ENCODE results near the gene GRIK1.
A peak's percentile ranks its signal among the peaks of the same experiment; 100 is the strongest.

Gene GRIK1

GRCh38 chr21:29909571-29909970, 30.2 kb downstream of the GRIK1 start:
- no peak for DNase-seq (ENCODE audit: low spot score)

DNA sequence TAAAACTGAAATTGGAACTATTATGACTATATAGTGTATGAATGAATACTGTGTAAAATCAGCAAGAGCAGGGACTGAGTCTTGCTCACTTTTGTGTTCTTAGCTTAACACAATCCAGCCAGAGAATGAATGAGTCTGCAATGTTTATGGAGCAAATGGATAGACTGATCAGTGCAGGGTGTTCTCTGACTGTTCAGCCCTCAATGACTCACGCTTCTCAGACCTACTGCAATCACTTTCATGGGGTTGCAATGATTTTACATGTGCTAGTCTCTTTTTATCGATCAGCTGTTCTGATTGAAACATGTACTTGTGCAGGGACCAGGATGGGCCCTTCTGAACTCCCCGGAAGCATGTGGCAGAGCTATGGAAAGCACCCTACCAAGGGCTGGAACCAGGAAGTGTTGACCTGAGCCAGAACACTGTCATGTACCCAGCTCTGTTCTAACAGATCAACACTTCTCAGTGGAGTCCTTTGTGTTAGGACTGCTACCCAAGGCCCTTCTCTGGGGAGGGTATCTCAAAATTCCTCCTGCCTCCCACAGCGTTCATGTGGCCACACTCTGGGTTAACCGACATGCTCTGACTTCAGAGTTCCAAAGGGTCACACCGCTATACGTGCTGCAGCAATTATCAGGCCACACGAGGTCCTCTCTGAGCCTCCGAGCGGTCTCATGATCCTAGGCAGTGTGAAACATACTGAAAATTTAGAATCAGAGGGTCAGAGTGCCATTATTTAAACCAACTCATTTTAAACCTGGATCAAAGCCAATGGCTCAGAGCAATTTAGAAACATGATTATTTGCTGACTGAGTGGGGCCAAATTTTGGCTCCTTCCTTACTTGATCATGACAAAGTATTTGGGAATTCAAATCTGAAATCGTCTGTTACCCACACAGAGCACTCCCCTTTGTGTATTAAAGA, 35.2 kb downstream of the GRIK1 start:
- DNase-seq (ENCODE audit: low spot score), result no peak

DNA sequence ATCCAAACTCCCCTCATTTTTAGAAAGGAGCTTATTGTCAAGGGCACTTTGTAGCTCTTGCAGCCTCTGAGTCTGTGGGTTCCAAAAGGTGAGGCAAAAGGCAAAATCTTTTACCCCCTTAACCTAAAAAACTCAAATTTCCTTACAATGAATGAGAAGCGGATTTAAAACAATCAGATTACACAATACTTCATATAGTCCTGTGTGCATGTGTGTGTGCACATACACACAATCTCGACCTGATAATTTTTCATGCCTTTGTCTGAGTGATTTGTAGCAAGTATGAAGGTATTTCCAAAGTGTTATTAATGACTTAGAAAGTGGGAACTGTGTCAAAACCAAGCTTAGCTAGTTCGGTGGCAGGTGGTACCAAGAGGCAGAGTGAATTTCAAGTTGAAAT, 42.9 kb downstream of the GRIK1 start:
- DNase-seq (ENCODE audit: low spot score), result no peak

DNA sequence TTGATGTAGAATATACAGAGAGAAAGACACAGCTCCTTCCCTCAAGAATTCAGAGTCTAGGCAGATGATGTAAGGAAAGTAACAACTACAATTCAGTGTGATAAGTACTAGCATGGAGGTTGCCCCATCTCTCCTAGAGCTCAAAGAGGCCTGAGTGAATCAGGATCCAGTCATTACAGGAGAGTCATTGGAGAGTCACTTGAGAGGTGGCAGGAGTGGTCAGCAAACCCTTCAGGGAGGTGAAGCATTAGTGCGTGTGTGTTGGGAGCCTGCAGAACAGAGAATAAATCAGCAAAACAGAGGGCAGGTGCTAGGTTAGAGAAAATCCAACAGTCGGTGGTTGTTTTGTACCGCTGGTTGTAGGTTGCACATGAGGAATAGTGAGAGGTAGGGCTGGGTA, 46.1 kb downstream of the GRIK1 start:
- no peak for DNase-seq (ENCODE audit: low spot score)

DNA sequence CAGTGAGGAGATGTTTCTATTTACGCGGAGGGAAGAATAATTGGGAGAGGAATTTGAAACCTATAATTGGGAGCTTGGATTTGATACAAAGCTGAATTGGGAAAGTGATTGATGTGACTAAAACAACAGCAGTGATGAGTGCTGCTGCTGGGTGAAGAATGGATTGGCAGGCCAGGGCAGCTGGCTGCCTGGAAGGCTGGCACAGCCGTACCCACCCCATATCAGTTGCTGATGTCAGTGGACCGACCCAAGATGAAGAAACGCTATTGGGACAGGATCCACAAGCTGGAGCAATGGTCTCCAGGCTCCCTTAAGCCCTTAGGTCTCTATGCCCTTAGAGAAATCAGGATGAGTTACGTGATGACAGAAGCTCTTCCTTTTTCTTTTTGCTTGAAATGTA, 47.4 kb downstream of the GRIK1 start:
- no peak for DNase-seq (ENCODE audit: low spot score)

- DNase-seq (ENCODE audit: low spot score), result no peak
These were observed 51.4 kb downstream of the GRIK1 start for GRCh38 chr21:29888437-29888836.

DNA sequence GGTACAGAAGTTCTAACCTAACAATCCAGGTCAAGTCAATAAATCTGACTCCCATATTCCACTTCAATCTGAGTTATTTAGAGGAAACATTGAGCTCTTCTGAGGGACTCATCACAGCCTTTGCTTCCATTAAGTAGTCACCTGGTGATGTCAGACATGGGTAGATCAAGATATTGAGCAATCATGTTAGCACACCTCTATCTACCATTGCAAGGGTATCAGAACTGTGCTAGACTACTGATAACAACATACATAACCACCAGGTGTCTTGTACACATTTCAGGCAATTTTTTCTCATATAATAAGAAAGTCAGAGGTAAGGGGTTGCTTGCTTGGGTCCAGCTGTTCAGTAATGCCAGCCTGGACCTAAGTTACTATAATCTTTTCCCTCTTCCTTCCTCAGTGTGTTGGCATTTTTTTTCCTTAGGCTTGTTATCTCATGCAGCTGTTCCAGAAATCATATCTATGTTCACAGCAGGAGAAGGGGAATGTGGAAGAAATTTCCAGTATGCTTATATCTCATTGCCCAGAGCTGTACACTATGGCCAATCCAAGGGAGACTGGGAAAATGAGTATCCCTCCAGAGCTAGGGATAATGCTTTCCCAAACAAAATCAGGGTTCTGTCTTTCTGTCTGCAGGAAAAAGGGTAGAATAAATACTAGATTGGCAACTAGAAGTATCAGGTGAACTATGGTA, 52.3 kb downstream of the GRIK1 start:
- no peak for DNase-seq (ENCODE audit: low spot score)

DNA sequence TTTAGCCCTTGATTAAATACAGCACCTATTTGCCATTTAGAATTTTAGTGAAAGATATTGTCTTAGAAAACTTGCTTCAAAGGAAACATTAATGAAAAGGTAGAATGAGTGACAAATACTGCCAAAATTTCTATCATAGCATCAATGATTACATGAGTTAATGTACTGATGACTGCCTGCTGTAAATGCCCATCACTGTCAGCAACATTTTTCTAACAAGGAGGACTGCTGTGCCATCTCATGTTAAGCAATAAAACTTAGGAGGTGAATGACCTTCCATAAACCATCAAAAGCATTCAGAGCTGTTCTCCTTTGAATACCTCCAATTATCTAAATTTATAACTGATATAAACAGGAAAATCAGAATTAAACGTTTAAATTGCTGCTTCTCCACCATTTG, 54.3 kb downstream of the GRIK1 start:
- DNase-seq (ENCODE audit: low spot score), result no peak

- DNase-seq (ENCODE audit: low spot score), result no peak
These were observed 63.9 kb downstream of the GRIK1 start for GRCh38 chr21:29875873-29876272.

- no peak for DNase-seq (ENCODE audit: low spot score)
These were observed 64.6 kb downstream of the GRIK1 start for GRCh38 chr21:29875036-29875716.

DNA sequence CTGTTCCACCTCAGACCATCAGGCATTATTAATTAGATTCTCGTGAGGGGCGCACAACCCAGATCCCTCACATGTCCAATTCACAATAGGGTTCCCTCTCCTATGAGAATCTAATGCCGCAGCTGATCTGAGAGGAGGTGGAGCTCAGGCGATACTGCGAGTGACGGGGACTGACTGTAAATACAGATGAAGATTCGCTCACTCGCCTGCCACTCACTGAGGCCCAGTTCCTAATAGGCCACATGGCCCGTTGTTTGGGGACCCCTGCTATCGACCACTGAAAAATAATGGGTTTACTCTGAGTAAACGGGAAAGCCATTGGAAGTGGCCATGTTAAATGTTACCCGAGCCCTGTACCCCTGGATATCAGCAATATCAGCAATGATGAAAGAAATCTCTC, 65.9 kb downstream of the GRIK1 start:
- no peak for DNase-seq (ENCODE audit: low spot score)

- DNase-seq (ENCODE audit: low spot score), result no peak
These were observed 69.0 kb downstream of the GRIK1 start for GRCh38 chr21:29870814-29871213.

GRCh38 chr21:29867796-29868195, 72.0 kb downstream of the GRIK1 start:
- no peak for DNase-seq (ENCODE audit: low spot score)

DNA sequence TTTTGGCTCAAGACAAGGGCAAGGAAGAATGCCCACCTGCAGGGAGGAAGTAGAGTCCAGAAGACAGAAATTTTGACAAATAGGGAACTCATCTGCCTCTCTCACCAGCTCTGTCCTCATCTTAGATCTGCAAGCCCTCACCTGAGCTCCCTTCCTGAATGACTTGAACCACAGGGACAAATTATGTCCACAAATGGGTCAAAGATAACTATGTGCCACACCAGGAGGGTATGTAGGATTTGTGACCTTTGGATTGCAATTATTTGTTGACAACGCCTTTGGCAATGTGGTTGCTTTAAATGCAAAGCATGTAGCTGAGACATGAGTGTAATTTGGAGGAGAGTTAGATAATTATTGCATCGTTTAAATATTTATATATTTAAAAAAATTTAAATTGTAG, 79.5 kb downstream of the GRIK1 start:
- DNase-seq (ENCODE audit: low spot score), result no peak

DNA sequence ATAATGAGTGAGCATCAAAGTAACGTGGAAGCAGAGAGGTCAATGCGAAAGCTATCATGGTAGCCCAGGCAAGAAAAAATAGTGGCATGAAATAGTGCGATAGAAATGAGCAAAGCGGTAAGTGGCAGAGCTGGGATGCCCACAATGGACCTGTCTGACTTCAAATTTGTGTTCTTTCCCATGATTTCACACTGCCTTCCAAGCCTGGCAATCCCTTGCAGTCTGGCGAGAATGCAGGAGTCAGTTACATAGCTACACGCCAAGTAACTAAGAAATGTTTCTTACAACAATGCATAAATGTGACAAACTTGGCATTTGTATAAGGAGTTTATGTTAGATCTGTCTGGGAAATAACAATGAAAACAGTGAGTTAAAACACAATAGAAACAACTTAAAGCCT, 82.6 kb downstream of the GRIK1 start:
- no peak for DNase-seq (ENCODE audit: low spot score)

DNA sequence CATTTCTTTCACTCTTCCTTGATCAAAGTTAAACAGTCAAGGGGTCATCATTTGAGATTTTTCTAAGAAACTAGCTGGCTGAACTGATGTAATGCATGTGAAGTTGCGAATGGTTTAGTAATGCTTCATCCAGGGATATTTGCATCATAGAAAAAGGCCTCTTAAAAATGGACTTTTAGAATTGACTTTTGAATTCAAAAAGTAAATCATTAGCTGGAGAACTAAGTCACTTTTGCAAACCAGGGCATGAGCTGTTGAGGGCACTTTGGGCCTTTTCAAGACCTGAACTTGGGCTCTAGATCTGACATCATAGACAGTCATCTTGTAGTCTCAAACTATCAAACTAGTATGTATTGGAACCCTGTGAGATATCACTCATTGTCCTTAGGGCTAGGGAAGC, 85.0 kb downstream of the GRIK1 start:
- no peak for DNase-seq (ENCODE audit: low spot score)

GRCh38 chr21:29851611-29852010, 88.2 kb downstream of the GRIK1 start:
- DNase-seq (ENCODE audit: low spot score), result no peak

DNA sequence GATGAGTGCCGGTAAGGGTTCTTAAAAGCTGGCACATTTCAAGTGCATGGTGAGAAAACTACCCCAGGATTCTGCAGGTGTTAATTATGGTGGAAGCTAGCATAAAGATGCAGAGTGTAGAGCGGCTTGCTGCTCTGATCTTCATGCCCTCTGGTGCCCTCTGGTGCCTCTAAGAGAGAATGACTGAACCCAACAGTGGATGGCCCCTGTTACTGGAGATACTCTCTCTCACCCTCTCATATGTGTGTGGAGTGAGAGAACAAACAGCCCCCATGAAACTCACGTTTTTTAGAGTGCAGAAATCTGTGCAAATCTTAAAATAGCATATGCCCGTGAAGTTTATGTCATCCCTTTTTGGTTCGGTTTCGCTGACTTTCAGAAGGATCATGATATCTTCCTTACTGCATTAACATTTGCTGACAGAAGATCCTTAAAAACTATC, 90.0 kb downstream of the GRIK1 start:
- DNase-seq (ENCODE audit: low spot score), result peak; percentile 44

DNA sequence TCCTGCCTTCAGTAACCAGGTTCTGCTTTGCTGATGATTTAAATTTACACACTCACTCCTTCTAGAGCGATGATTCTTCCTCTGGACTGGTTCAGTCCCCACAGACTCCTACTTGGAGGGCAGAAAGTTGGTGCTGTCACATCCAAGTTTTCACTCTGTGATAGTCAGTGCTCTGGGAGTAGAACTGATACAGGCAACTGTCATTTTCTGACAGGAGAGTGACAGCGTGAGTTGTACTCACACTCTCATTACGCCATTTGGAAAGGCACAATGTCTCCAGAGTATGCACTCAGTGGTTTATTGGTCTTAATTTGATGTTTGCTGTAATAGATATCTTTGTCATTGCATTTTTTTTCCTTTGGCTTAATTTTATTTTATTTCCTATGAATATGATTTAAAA, 96.0 kb downstream of the GRIK1 start:
- DNase-seq (ENCODE audit: low spot score), result no peak

DNA sequence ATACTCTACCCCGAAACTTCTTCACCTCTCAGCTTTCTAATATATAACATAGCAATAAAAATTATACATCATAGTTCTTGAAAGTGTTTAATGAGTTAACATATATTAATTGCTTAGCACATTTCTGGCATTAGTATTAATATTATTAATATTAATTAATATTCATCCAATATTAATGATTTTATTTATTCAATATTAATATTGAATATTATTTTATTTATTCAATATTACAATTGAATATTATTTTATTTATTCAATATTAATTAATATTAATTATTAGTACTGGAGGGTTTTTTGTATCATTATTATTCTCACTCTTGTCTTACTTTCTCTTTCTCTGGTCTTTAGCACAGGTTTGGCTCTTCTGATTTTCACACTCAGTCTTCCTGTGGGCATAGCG, 105.2 kb downstream of the GRIK1 start:
- DNase-seq (ENCODE audit: low spot score), result no peak

DNA sequence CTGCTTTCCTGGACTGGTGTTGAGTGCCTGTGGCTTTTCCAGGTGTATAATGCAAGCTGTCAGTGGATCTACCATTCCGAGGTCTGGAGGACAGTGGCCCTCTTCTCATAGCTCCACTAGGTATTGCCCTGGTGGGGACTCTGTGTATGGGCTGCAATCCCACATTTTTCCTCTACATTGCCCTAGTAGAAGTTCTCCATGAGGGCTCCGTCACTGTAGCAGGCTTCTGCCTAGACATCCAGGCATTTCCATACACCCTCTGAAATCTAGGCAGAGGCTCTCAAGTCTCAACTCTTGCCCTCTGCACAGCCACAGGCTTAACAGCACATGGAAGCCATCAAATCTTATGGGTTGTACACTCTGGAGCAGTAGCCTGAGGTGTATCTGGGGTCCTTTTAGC, 107.6 kb downstream of the GRIK1 start:
- no peak for DNase-seq (ENCODE audit: low spot score)

GRCh38 chr21:29829564-29830275, 110.1 kb downstream of the GRIK1 start:
- no peak for DNase-seq (ENCODE audit: low spot score)
